Hematopoietic multipotent progenitor cell treated with erythropoietin and hydrocortisone succinate and interleukin-3 and kit ligand, for 15 days (in vitro differentiated cells): ENCODE data around the gene REX1BD.
"Not testable (repeated sequence)": the region's sequence is repeated elsewhere in the genome, so short reads cannot be mapped to it uniquely, and the experiment has no call there.

ENCODE experiments used
- DNase-seq: peaks from one replicate; pipeline ENCODE4 v3.0.0-alpha.2; 2015; ENCODE audit warnings: low spot score

REX1BD gene

DNA sequence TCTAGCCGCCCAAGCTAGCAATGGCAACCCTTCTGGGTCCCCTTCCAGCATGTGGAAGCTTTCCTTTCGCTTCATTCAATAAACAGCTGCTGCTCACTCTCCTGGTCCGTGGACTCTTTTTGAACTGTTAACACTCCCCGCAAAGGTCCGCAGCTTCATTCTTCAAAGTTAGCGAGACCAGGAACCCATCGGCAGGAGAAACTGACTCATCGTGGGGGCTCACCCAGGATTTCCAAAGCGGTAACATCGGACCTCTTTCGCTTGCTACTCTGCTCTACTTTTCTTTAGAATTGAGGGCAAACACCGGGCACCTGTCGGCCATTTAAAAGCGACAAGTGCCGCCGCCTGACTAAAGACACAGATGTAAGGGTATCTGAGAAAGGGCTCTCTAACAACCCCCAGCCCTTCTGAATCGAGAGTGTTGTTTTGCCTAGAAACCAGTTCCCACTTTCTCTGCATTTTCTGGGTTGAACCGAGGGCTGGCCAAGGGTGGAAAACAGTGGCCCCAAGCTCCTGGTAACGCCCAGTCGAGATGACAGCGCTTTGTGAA lies 11.2 kb upstream of the REX1BD start:
- no peak for DNase-seq

DNA sequence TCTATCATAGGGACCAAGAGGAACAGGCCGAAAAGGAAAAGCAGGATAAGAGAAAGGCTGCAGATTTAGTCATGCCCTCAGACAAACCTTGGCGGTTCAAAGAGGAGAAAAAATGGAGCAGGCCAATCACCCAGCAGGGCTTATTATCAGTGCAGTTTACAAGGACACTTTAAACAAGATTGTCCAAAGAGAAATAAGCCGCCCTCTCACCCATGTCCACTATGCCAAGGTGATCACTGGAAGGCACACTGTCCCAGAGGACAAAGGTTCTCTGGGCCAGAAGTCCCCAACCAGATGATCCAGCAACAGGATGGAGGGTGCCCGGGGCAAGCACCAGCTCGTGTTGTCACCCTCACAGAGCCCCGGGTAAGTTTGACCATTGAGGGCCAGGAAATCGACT lies 8.3 kb upstream of the REX1BD start:
- no peak for DNase-seq

DNA sequence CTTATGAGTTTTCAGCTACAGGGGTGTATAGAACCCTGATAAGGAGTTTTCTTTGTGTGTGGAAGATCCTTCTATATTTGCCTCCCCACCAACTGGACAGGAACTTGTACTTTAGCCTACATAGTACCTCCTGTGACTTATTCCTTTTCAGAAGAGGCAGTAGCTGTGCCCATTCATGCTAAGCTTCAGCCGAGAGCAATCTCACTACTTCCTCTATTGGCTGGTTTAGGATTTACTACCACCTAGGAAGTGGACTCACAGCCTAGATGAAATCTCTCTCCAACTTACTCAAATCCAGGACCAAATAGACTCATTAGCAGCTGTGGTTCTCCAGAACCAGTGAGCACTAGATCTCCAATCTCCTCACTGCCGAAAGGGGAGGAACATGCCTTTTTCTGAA lies 2.3 kb upstream of the REX1BD start:
- DNase-seq: no peak

DNA sequence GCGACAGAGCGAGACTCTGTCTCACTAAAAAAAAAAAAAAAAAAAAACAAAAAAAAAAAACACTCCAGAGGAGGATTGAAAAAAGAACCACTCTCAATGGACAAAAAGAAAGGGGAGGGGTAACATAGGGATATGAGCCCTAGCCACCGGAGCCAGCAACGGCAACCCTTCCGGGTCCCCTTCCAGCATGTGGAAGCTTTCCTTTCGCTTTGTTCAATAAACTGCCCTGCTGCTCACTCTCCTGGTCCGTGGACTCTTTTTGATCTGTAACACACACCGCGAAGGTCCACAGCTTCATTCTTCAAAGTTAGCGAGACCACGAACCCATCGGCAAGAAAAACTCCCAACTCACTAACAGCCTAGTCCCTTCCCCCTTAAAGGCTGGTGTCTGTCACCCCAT lies 1.0 kb upstream of the REX1BD start:
- DNase-seq: no peak

DNA sequence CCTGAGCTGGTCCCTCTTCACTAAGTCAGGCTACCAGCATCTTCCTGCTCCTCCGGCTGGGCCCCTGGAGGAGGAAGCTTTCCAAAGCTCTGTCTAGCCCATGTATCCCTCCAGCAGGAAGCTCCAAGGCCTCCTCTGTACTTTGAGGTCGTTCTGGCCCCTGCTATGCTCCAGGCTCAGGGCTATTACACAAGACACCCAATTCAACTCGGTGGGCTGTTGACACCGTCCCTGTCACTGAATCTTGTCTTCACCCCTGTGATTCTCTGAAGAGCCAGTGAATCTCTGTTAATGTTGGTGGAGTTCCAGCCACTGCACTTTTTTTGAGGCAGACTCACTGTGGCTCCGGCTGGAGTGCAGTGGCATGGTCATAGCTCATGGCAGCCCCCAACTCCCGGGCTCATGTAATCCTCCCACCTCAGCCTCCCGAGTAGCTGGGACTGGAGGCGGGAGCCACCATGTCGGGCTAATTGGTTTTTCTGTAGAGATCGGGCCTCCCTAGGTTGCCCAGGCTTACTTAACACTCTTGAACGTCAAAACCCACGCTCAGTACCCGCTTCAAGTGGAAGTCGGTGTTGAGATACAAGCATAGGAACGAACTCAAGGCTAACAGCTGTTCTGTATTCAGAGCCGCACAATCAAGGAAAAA lies 512 bp upstream of the REX1BD start:
- DNase-seq: no peak

DNA sequence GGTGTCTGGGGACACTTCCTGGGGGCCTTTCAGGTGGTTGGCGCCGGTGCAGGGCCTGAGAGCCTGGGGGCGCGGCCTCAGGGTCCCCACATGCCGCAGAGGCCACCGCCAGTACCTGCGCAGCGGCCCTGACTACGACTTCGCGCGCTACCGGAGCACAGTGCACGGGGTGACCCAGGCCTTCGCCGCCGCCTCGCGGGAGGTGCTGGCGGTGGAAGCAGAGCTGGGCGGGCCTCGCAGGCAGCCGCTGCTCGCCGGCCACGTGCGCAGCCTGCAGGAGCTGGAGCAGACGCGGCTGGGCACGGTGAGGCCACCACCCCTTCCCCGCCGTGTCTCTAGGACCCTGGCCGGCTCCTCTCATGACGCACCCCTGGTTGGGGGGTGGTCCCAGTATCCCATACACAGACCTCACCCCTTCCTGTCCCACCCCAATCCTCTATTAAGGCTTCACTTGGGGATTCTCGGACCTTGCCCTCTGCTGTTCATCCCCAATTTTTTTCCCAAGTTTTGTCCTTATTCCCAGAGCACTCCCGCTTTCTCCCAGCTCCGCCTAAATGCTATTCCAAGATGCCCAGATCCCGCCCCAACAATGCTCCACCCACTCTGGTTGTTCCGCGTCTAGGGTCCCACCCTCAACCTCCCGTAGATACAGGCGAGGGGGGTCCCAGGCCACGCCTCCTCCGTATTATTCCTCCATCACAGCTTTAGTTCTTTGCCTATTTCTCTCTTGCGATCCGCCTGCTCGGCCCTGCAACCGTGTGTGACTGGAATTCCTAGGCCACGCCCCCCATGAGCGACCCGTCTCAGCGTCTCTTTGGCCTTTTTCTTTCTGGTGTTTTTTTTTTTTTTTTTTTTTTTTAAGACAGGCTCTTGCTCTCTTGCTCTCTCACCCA lies 1.0 kb downstream of the REX1BD start:
- DNase-seq: peak; percentile 68

DNA sequence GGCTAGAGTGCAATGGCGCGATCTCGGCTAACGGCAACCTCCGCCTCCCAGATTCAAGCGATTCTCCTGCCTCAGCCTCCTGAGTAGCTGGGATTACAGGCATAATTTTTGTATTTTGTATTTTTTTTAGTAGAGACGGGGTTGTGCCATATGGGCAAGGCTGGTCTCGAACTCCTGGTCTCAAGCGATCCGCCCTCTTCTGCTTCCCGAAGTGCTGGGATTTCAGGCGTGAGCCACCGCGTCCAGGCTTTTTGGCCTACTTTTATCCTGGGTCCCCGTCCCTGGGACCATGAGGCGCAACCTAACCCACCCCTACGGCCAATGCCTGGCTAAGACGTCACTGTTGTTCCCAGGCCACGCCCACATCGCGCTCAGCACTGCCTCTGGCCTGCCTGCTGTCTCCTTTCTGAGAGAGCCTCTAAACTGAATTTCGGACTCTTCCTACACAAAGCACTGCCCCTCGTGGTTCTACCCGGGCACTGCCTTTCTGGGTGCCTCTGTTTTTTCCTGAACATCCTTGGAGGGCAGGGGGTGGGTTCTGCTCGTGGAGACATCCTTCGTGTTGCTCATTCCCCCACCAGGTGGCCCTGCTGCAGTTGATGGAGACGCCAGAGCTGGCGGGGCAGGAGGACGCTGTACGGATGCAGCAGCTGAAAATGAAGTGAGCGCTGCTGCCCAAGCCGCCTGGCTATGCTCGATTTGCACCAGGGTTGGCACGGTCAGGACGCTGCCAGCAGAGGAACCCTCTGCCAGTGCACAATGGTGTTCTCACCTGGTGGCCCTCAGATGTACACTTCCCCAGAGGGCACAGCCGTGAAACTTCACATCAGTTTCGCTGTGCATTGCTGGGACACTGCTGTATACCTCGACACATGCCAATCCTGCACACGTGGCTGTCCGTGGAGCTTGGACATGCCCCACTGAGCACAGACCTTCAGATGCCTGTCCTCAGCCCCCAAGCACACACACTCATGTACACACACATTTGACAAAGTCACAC lies 2.0 kb downstream of the REX1BD start:
- DNase-seq: peak; percentile 51

DNA sequence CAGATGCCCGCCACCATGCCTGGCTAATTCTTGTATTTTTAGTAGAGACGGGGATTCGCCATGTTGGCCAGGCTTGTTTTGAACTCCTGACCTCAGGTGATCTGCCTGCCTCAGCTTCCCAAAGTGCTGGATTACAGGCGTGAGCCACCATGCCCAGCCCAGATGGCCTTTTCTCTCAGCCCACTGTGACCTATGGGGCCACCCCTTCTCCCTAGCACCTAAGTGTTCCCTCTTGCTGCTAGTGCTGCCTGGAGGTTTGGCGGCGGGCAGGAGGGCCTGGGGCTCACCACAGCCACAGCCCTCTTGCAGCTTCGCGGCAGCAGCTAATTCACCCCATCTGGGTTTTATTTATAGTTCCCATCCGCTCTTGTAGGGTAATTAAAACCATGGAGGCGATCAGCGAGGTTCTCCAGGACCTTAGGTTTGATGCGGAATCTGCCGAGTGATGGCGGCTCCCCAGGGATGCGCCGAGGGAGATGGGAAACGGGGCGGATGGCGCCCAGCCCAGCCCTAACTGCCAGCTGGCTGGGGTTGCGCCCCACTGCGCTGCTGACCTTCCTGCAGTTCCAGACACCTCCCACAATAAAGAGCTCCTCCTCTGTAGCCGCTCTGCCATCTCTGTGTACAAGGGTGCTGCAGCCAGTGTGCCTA lies 3.3 kb downstream of the REX1BD start:
- DNase-seq: no peak

DNA sequence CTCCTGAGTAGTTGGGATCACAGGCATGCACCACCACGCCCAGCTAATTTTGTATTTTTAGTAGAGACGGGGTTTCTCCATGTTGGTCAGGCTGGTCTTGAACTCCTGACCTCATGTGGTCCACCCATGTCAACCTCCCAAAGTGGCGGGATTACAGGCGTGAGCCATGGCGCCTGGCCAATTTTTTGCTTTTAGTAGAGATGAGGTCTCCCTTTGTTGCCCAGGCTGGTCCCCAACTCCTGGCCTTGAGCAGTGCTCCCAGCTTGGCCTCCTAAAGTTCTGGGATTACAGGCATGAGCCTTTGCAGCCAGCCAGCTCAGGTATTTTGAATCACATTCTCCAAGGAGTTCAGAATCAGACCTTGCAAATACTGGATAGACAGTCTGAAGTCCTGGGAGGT lies 4.1 kb downstream of the REX1BD start:
- DNase-seq: not testable (repeated sequence)

DNA sequence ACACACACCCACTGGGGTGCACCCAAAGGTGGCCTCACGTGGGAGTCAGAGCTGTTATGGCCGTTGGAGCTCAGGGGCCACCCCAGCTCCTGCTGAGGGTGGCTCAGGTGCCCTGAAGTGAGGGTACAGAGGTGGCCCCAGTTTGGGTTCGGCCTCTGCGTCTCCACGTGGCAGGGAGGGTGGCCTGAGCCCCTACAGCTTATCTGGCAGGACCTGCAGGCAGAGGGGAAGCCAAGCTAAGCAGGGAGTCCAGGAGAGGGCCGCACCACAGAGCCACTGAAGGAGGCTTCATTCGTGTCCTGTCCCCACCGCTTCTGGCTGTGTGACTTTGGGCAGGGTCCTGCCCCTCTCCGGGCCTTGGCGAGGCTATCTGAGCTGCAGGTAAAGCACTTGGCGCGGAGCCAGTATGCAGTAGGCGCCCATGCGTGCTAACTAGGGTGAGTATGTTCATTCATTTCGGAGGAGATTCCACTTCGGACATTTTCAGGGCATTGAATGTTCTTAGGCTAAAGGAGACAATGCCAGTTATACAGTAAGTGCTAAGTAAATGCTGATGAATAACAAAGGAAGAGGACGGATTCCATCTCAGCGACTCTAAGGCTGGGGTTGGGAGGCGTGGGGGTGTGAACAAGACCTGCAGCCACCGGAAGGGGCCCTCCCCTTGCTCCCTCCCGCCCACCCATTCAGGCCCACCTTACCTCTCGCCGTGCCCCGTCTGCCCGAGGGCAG lies 4.9 kb downstream of the REX1BD start:
- DNase-seq: no peak

DNA sequence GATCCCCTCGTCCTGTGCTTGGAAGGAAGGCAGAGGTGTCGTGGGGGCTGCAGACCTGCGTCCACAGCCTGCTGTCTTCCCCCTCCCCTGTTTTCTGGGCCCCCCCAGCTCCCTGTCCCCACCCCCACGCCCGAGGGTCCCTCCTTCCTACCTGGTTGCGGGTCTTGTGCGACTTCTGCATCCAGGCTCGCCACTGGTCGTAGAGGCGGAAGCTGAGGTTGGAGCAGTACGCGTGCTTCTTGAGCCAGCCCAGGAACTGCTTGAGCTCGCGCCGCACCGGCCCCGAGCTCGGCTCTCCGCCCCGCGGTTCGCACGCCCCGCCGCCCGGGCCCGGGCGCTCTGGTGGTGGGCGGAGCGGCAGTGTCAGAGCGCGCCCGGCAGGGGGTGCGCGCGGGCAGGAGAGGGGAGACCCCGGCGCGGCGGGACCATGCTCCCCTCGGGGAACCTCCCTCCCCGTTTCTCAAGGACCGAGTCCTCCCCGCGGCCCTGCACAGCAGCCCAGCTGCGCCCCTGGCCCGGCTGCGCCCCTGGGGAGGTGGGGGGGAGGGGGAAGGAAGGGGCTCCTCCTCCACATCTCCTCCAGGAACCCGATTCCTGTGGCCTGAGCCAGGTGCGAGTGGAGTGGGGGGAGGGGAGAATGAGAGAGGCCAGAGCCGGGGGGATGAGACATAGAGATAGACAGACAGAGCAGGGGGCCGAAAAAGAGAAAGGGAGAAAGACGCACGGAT lies 5.7 kb downstream of the REX1BD start:
- peak; percentile 50 for DNase-seq

DNA sequence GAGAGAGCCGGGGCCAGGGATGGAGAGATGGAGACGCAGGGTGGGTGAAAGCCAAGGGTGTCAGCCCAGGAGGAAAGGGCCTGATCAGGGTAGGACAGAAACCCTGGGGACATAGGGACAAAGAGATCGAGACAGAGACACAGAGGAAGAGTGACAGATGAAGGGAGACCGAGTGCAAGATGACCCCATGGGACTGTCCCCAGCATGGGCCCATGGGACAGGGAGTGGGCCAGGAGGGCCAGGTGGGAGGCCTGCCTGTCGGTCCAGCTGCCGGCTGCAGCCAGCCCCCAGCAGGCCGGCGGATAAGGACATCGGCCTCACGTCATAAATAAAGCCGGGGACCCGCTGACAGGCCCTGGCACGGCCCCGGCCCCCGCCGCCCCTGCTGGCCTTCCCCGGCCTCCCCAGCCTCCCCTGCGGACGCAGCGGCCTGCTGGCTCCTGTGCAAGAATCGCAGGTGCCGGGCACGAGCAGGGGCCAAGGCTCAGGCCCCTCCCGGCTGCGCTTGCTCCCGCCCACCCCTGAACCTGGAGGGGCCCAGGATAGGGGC lies 6.3 kb downstream of the REX1BD start:
- no peak for DNase-seq

DNA sequence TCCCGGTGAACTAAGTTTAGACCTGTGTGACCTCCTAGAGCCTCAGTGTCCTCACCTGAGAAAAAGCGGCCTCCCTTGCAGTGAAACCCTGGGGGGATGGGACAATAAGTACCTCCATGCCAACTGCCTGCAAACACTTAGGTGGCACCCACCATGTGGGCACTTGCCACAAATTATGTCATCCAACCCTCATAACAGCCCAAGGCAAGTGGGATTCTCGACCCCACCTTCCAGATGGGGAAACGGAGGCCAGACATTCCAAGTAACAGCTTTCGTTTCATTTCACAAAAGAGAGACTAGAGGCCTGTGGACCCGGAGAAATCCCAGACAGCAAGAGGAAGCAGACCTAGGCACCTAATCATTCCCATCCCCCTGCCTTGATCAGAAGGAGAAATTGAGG lies 6.9 kb downstream of the REX1BD start:
- no peak for DNase-seq

DNA sequence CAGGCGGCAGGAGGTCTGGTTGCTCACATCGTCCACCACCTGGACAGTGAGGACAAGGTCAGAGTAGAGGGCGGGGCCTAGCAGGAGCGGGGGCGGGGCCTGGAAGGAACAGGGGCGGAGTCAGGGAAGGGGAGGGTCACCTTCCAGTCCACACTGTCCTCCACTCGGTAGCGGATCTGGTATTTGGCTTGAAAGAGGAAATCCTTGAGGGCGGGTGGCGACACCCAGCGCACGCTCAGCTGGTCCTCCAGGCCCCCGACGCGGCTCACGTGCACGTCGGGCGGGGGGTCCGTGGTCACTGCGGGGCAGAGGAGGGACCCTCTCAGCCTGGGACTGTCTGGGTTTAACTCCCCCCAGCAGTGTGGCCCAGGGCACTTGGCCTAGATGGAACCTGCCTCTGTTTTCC lies 8.2 kb downstream of the REX1BD start:
- peak; percentile 39 for DNase-seq

DNA sequence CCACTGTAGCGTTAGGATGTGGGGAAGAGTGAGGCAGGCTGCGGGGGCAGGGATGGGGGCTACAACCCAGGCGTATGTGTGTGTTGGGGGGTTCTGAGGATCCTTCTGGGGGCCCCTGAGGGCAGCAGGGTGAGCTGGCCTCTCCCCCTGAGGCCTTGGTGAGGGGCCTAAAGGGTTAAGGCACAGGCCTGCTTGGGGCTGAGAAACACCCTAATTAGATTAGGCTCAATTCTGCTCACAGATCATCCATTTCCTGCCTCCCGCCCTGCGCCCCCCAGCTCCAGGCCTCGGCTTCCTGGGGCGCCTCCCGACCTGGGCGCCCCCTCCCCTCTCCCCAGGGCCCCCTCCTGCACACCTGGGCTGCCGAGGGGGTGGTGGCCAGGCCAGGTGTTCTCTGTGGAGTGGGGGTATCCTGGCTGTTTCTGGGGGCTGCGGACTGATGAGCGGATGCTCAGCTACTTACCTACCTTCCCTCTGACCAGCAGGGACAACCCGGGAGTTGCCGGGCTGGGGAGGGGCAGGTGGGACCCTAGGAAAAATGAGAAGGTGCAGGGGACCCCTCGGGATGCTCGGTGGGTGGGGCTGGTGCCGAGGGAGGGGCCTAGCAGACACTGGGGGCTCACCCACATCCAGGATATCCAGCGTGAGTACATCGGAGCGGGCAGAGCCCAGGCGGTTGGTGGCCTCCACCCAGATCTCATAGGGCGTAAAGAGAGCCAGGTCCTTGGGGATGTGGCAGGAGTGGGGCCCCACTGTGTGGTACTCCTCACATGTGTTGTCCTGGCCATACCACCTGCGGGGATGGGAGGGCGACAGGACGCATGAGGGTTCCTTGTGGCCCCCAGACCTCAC lies 9.4 kb downstream of the REX1BD start:
- no peak for DNase-seq

DNA sequence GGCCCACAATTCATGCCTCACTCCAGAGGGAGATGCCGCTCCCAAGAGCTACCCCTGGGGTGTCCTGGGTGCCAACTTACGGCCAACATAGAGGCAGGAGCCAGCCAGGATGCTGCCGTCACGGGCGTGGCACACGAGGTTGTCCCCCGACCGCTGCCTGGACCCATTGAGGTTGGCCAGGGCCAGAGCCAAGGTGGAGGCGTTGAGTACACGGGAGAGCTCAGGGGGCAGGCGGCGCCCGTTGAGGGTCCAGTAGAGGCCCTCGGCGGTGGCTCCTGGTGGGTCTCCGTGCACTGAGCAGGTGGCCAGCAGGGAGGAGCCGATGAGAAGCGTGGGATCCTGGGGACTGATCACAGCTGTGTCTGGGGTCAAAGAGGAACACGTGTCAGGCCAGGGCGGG lies 10.9 kb downstream of the REX1BD start:
- DNase-seq: no peak

DNA sequence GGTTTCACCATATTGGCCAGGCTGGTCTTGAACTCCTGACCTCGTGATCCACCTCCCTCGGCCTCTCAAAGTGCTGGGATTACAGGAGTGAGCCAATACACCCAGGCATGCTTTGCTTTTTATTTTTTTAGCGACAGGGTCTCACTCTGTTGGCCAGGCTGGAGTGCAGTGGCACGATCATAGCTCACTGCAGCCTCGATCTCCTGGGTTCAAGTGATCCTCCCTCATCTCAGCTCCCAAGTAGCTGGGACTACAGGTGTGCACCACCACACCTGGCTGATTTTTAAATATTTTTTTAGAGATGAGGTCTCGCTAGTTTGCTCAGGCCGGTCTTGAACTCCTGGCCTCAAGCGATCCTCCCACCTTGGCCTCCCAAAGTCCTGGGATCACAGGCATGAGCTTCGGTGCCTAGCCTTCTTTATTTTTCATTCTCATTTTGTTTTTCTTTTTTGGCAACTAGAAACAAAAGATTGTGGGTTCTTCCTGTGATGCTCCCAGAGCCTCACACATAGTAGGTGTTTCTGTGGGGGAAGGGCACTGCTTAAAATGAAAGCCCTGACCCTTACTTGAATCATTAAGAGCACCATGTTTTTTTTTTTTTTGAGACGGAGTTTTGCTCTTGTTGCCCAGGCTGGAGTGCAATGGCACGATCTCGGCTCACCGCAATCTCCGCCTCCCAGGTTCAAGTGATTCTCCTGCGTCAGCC lies 12.2 kb downstream of the REX1BD start:
- DNase-seq: not testable (repeated sequence)

DNA sequence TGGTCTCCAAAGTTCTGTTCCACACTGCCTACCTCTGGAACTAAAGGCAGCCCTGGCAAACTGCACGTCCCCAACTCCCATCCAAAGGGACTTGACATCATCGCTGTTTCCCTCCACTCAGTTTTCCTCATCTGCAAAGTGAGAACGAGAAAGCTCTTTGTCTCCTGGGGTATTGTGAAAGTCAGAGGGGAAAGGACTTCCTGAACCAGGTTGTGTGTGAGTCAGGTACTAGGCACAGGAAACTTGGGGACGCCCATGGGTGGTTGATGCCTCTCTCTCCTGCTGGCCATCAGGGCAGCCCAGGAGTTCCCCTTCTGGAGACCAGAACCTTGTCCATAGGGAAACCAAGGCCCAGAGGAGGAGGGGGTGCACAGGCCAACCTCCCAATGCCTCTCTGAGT lies 13.3 kb downstream of the REX1BD start:
- no peak for DNase-seq
